KMS-11 (cell line): ENCODE measurements around the gene RAD51C.
"Not testable (repeated sequence)": the region's sequence is repeated elsewhere in the genome, so short reads cannot be mapped to it uniquely, and the experiment has no call there.

Experiments
- H2AFZ ChIP-seq: fragments of 200-600 bp; sonication (generic); 2 replicates; pipeline ENCODE4 v1.6.1; 2016; ENCODE audit warnings: antibody characterized with exemption, mixed run types, low read depth
- H3K27ac ChIP-seq: fragments of 200-600 bp; sonication (generic); 2 replicates; pipeline ENCODE4 v1.6.1; 2016; ENCODE audit warnings: mild to moderate bottlenecking, mixed run types
- H3K27me3 ChIP-seq: fragments of 200-600 bp; sonication (generic); 2 replicates; pipeline ENCODE4 v1.6.1; 2017; ENCODE audit warnings: mild to moderate bottlenecking, low read depth, mixed run types, moderate library complexity; ENCODE audit not compliant: insufficient read depth
- H3K36me3 ChIP-seq: fragments of 200-600 bp; sonication (generic); 2 replicates; pipeline ENCODE4 v1.6.1; 2017; ENCODE audit warnings: mild to moderate bottlenecking, mixed run types; ENCODE audit not compliant: insufficient read depth
- H3K4me1 ChIP-seq: fragments of 200-600 bp; sonication (generic); 2 replicates; pipeline ENCODE4 v1.6.1; 2016; ENCODE audit warnings: mild to moderate bottlenecking, low read depth, mixed run types; ENCODE audit not compliant: poor library complexity, severe bottlenecking
- H3K4me2 ChIP-seq: fragments of 200-600 bp; sonication (generic); 2 replicates; pipeline ENCODE4 v1.7.0; 2016; ENCODE audit warnings: mild to moderate bottlenecking, mixed run types
- H3K4me3 ChIP-seq: fragments of 200-600 bp; sonication (generic); IDR thresholded peaks from 2 replicates; pipeline ENCODE4 v1.6.1; 2017; ENCODE audit warnings: low read depth, low read length, mixed read lengths; ENCODE audit not compliant: insufficient read depth
- H3K79me2 ChIP-seq: fragments of 200-600 bp; sonication (generic); 2 replicates; pipeline ENCODE4 v1.6.1; 2016; ENCODE audit warnings: low read depth, mixed run types; ENCODE audit not compliant: insufficient read depth
- H3K9ac ChIP-seq: fragments of 200-600 bp; sonication (generic); 2 replicates; pipeline ENCODE4 v1.6.1; 2016; ENCODE audit warnings: mild to moderate bottlenecking, mixed run types
- H4K20me1 ChIP-seq: fragments of 200-600 bp; sonication (generic); 2 replicates; pipeline ENCODE4 v1.6.1; 2016; ENCODE audit warnings: mild to moderate bottlenecking, mixed run types; ENCODE audit not compliant: insufficient read depth
- TF ChIP-seq, protein P1 (sequence below): fragments of 200-600 bp; sonication (generic); conservative IDR thresholded peaks from 2 replicates; pipeline ENCODE4 v1.6.1; 2017; ENCODE audit warnings: low read depth, mild to moderate bottlenecking, antibody characterized with exemption, low read length, moderate library complexity, mixed read lengths

RAD51C gene

GRCh38 chr17:58680038-58680369 is 12.4 kb upstream of the RAD51C start:
- Histone ChIP-seq H3K4me1 (no peaks in the 10 kb centered on the region), H3K9ac (no peak overlapping the region), H2AFZ (no peak overlapping the region), H4K20me1 (no peaks in the 10 kb centered on the region), H3K27ac (no peak overlapping the region), H3K79me2 (no peaks in the 10 kb centered on the region), H3K4me2 (no peak overlapping the region), H3K27me3 (no peaks in the 10 kb centered on the region), H3K36me3 (no peaks in the 10 kb centered on the region), H3K4me3 (no peak overlapping the region)
- TF ChIP-seq, protein P1, sequence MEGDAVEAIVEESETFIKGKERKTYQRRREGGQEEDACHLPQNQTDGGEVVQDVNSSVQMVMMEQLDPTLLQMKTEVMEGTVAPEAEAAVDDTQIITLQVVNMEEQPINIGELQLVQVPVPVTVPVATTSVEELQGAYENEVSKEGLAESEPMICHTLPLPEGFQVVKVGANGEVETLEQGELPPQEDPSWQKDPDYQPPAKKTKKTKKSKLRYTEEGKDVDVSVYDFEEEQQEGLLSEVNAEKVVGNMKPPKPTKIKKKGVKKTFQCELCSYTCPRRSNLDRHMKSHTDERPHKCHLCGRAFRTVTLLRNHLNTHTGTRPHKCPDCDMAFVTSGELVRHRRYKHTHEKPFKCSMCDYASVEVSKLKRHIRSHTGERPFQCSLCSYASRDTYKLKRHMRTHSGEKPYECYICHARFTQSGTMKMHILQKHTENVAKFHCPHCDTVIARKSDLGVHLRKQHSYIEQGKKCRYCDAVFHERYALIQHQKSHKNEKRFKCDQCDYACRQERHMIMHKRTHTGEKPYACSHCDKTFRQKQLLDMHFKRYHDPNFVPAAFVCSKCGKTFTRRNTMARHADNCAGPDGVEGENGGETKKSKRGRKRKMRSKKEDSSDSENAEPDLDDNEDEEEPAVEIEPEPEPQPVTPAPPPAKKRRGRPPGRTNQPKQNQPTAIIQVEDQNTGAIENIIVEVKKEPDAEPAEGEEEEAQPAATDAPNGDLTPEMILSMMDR = no peak

DNA sequence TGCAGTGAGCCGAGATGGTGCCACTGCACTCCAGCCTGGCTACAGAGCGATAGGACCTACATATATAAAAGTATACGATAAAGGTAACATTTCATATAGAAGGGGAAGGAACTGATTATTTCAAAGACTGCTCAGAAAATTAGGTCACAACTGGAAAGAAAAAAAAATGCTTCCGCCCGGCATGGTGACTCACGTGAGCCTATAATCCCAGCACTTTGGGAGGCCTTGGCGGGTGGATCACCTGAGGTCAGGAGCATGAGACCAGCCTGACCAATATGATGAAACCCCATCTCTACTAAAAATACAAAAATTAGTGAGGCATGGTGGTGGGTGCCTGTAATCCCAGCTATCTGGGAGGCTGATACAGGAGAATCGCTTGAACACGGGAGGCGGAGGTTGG is 8.4 kb upstream of the RAD51C start:
- TF ChIP-seq, protein P1 = no peak
- Histone ChIP-seq H3K27ac (no peak overlapping the region), H3K36me3 (no peaks in the 10 kb centered on the region), H4K20me1 (no peaks in the 10 kb centered on the region), H3K4me1 (no peaks in the 10 kb centered on the region), H3K79me2 (no peaks in the 10 kb centered on the region), H3K4me3 (no peak overlapping the region), H3K4me2 (no peak overlapping the region), H3K9ac (no peak overlapping the region), H2AFZ (no peak overlapping the region), H3K27me3 (no peaks in the 10 kb centered on the region)

DNA sequence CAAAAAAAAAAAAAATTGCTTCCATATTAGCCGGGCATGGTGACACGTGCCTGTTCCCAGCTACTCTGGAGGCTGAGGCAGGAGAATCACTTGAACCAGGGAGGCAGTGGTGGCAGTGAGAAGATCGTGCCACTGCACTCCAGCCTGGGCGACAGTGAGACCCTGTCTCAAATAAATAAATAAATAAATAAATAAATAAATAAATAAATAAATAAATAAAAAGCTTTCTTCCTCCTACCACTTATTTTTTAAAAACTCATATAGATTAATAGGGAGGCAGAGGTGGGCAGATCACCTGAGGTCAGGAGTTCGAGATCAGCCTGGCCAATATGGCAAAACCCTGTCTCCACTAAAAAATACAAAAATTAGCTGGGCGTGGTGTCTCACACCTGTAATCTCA is 7.9 kb upstream of the RAD51C start:
- H3K79me2 ChIP-seq, H3K4me3 ChIP-seq, H3K4me2 ChIP-seq, H3K9ac ChIP-seq, H3K36me3 ChIP-seq, H3K27ac ChIP-seq, H3K27me3 ChIP-seq, H2AFZ ChIP-seq, H3K4me1 ChIP-seq, H4K20me1 ChIP-seq: not testable (repeated sequence)

- Histone ChIP-seq H3K36me3 (no peaks in the 10 kb centered on the region), H3K27me3 (no peaks in the 10 kb centered on the region), H3K4me3 (no peak overlapping the region), H3K4me2 (no peak overlapping the region), H3K79me2 (no peaks in the 10 kb centered on the region), H4K20me1 (no peaks in the 10 kb centered on the region), H3K9ac (no peak overlapping the region), H2AFZ (no peak overlapping the region), H3K4me1 (peaks cover 2% of the 10 kb centered on the region), H3K27ac (no peak overlapping the region)
- TF ChIP-seq, protein P1 = no peak
Observed at GRCh38 chr17:58686980-58687379, 5.4 kb upstream of the RAD51C start.

DNA sequence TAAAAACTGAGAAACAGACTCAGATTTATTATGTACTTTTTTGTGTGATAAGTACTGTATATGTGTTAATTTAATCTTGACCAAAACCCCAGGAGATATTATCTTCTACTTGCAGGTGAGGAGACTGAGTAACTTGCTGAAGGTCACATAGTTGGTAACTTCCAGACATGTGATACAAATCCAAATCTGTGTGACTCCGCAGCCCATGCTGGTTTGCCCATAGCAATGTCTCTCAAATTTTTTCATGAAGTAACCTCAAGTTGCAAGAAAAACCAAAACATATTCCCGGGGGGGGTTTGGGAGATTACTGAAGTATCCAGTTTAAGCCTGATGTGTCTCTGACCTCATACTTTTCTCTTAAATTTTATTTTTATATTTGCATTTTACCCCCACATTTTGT is 3.9 kb upstream of the RAD51C start:
- no peak overlapping the region for H2AFZ ChIP-seq
- peaks cover 9% of the 10 kb centered on the region for H3K79me2 ChIP-seq
- H3K9ac ChIP-seq = no peak overlapping the region
- TF ChIP-seq, protein P1 = no peak
- H3K4me2 ChIP-seq = no peak overlapping the region
- H3K27ac ChIP-seq = no peak overlapping the region
- peaks cover 9% of the 10 kb centered on the region for H3K4me1 ChIP-seq
- no peaks in the 10 kb centered on the region for H3K27me3 ChIP-seq
- H3K4me3 ChIP-seq = no peak overlapping the region
- no peaks in the 10 kb centered on the region for H4K20me1 ChIP-seq
- no peaks in the 10 kb centered on the region for H3K36me3 ChIP-seq

GRCh38 chr17:58690033-58690432 is 2.4 kb upstream of the RAD51C start:
- not testable (repeated sequence) for H3K27ac ChIP-seq, H3K4me2 ChIP-seq, H4K20me1 ChIP-seq, H3K27me3 ChIP-seq, H2AFZ ChIP-seq, H3K36me3 ChIP-seq, H3K4me3 ChIP-seq, H3K9ac ChIP-seq
- peaks cover 24% of the 10 kb centered on the region for H3K79me2 ChIP-seq
- H3K4me1 ChIP-seq = peaks cover 22% of the 10 kb centered on the region
